H1 (cell line): ENCODE results near the gene RGL1. TPM values are rescaled to one million over a fixed set of nuclear protein-coding genes. Genes with fewer than 3 reads are reported as not detected.

Source experiments
- CTCF ChIA-PET: fragments of 300-600 bp; sonication (Branson Sonifier 250); formaldehyde crosslinking; loops from one replicate; lab custom pipeline; 2021; ENCODE audit not compliant: partially characterized antibody; lab: Charles Lee
- POLR2A ChIA-PET: fragments of 300-600 bp; sonication (Branson Sonifier 250); formaldehyde crosslinking; loops from one replicate; lab custom pipeline; 2021; ENCODE audit warnings: inconsistent platforms; ENCODE audit not compliant: partially characterized antibody; lab: Charles Lee
- DNase-seq, 2 experiments: peaks; one replicate each; pipeline versions ENCODE4 v3.0.0 to v3.0.0-alpha.2; 2010 to 2022; ENCODE audit warnings: low spot score in 2 of 2, low read depth in 1 of 2, mixed read lengths in 1 of 2
- FAIRE-seq: peaks from 2 replicates; lab custom pipeline; 2011; peaks lifted over from hg19 to GRCh38; lab: Jason Lieb, UNC
- H2AFZ ChIP-seq: 2 replicates; pipeline ENCODE4 v1.8.1; 2012; ENCODE audit warnings: low read length, inconsistent platforms
- H2AK5ac ChIP-seq: 2 replicates; pipeline ENCODE4 v1.6.1; 2013; ENCODE audit warnings: low read depth, low read length
- H2BK120ac ChIP-seq: replicated peaks from 2 replicates; pipeline ENCODE3; 2013; ENCODE audit warnings: low read depth, low read length, inconsistent platforms
- H2BK12ac ChIP-seq: 2 replicates; pipeline ENCODE4 v1.6.1; 2013; ENCODE audit warnings: low read depth, low read length
- H2BK15ac ChIP-seq: 2 replicates; pipeline ENCODE4 v1.6.1; 2013; ENCODE audit warnings: low read length
- H2BK20ac ChIP-seq: 2 replicates; pipeline ENCODE4 v1.6.1; 2013; ENCODE audit warnings: low read length
- H2BK5ac ChIP-seq: 2 replicates; pipeline ENCODE4 v1.6.1; 2013; ENCODE audit warnings: low read depth, low read length
- H3K14ac ChIP-seq: 2 replicates; pipeline ENCODE4 v1.6.1; 2013; ENCODE audit warnings: inconsistent platforms; ENCODE audit not compliant: insufficient read length
- H3K18ac ChIP-seq: 2 replicates; pipeline ENCODE4 v1.6.1; 2013; ENCODE audit warnings: low read length; ENCODE audit errors: extremely low read depth
- H3K23ac ChIP-seq: 2 replicates; pipeline ENCODE4 v1.6.1; 2013; ENCODE audit warnings: inconsistent platforms; ENCODE audit not compliant: insufficient read length
- H3K23me2 ChIP-seq: 2 replicates; pipeline ENCODE4 v1.6.1; 2013; ENCODE audit warnings: low read depth, low read length
- H3K27ac ChIP-seq: 2 replicates; pipeline ENCODE4 v1.6.1; 2011; ENCODE audit warnings: low read depth, low read length, inconsistent platforms
- H3K27me3 ChIP-seq, 4 experiments: replicated peaks in 1 of 4; 1 replicate in 1 of 4; 2 replicates in 3 of 4; pipeline versions ENCODE4 v1.6.1 to v1.8.1; 2011 to 2013; ENCODE audit warnings: low read length in 3 of 4, mild to moderate bottlenecking in 3 of 4, inconsistent platforms in 2 of 4, mixed read lengths in 2 of 4, moderate library complexity in 1 of 4; ENCODE audit not compliant: control insufficient read depth in 3 of 4, insufficient read depth in 3 of 4; ENCODE audit errors: extremely low read depth in 1 of 4
- H3K36me3 ChIP-seq, 4 experiments: 2 replicates each; pipeline versions ENCODE4 v1.6.1 to v1.8.1; 2011 to 2013; ENCODE audit warnings: mild to moderate bottlenecking in 4 of 4, low read length in 3 of 4, moderate library complexity in 2 of 4, control low read depth in 1 of 4, inconsistent platforms in 1 of 4; ENCODE audit not compliant: insufficient read depth in 4 of 4, control insufficient read depth in 2 of 4
- H3K4ac ChIP-seq: replicated peaks from 2 replicates; pipeline ENCODE3; 2013; ENCODE audit warnings: low read length, low read depth, mixed read lengths, inconsistent platforms; ENCODE audit not compliant: insufficient read length
- H3K4me1 ChIP-seq, 4 experiments: replicated peaks in 1 of 4; 1 replicate in 1 of 4; 2 replicates in 3 of 4; pipeline versions ENCODE4 v1.6.1 to v1.8.1; 2011 to 2013; ENCODE audit warnings: low read length in 3 of 4, inconsistent platforms in 2 of 4, mixed read lengths in 1 of 4; ENCODE audit not compliant: insufficient read depth in 4 of 4, control insufficient read depth in 3 of 4
- H3K4me2 ChIP-seq, 2 experiments: 2 replicates each; pipeline versions ENCODE4 v1.6.1 to v1.8.1; 2011 to 2013; ENCODE audit warnings: low read depth in 2 of 2, low read length in 2 of 2, control low read depth in 1 of 2, inconsistent platforms in 1 of 2, mild to moderate bottlenecking in 1 of 2; ENCODE audit not compliant: insufficient read depth in 1 of 2
- H3K4me3 ChIP-seq, 4 experiments: fragments of 200-600, 300-600 bp in 1 of 4; sonication (generic), shearing (Covaris generic), sonication (Bioruptor Twin) in 1 of 4; 2 replicates each; pipeline versions ENCODE4 v1.5.1 to v1.8.1; 2011 to 2016; ENCODE audit warnings: low read length in 4 of 4, low read depth in 3 of 4, control low read depth in 2 of 4, inconsistent platforms in 2 of 4, mild to moderate bottlenecking in 2 of 4, mixed read lengths in 1 of 4, moderate library complexity in 1 of 4; ENCODE audit not compliant: insufficient read depth in 2 of 4; ENCODE audit errors: extremely low read depth in 1 of 4
- H3K56ac ChIP-seq: replicated peaks from 2 replicates; pipeline ENCODE3; 2013; ENCODE audit warnings: low read depth, mild to moderate bottlenecking, mixed read lengths, low read length, inconsistent platforms; ENCODE audit not compliant: insufficient read length
- H3K79me1 ChIP-seq: 2 replicates; pipeline ENCODE4 v1.6.1; 2013; ENCODE audit warnings: low read depth, low read length, control low read depth
- H3K79me2 ChIP-seq, 2 experiments: 2 replicates each; pipeline versions ENCODE4 v1.6.1 to v1.8.1; 2012 to 2013; ENCODE audit warnings: low read length in 2 of 2, mild to moderate bottlenecking in 2 of 2, inconsistent platforms in 1 of 2; ENCODE audit not compliant: insufficient read depth in 2 of 2, control insufficient read depth in 1 of 2
- H3K9ac ChIP-seq, 4 experiments: replicated peaks in 1 of 4; 1 replicate in 1 of 4; 2 replicates in 3 of 4; pipeline versions ENCODE4 v1.6.1 to v1.8.1; 2011 to 2013; ENCODE audit warnings: low read depth in 3 of 4, low read length in 3 of 4, control low read depth in 2 of 4, mild to moderate bottlenecking in 2 of 4, moderate library complexity in 2 of 4, inconsistent platforms in 1 of 4; ENCODE audit errors: extremely low read depth in 1 of 4
- H3K9me3 ChIP-seq, 2 experiments: 2 replicates each; pipeline versions ENCODE4 v1.6.1 to v1.8.1; 2012 to 2013; ENCODE audit warnings: mild to moderate bottlenecking in 2 of 2, moderate library complexity in 2 of 2, control low read depth in 1 of 2, inconsistent platforms in 1 of 2, low read depth in 1 of 2, low read length in 1 of 2, mixed read lengths in 1 of 2; ENCODE audit not compliant: insufficient read depth in 2 of 2
- H4K20me1 ChIP-seq, 2 experiments: replicated peaks in 1 of 2; 2 replicates each; pipeline versions ENCODE3 to v1.8.1; 2011 to 2013; ENCODE audit warnings: inconsistent platforms in 2 of 2, low read length in 2 of 2, mild to moderate bottlenecking in 1 of 2; ENCODE audit not compliant: insufficient read depth in 2 of 2, control insufficient read depth in 1 of 2
- H4K5ac ChIP-seq: 2 replicates; pipeline ENCODE4 v1.6.1; 2013; ENCODE audit warnings: low read length, low read depth, mixed read lengths, inconsistent platforms; ENCODE audit not compliant: insufficient read length
- H4K8ac ChIP-seq: 2 replicates; pipeline ENCODE4 v1.8.0; 2013; ENCODE audit warnings: mild to moderate bottlenecking, moderate library complexity, low read length, inconsistent platforms; ENCODE audit not compliant: insufficient read depth; ENCODE audit errors: extremely low read depth
- H4K91ac ChIP-seq: replicated peaks from 2 replicates; pipeline ENCODE3; 2013; ENCODE audit warnings: low read length, mixed read lengths, inconsistent platforms; ENCODE audit not compliant: insufficient read length
- CTBP2 ChIP-seq: IDR thresholded peaks from 2 replicates; pipeline ENCODE4 v1.7.0; 2011; ENCODE audit warnings: borderline replicate concordance, mild to moderate bottlenecking, moderate library complexity, mixed read lengths, low read length; ENCODE audit not compliant: insufficient read depth, insufficient read length
- POU5F1 ChIP-seq: IDR thresholded peaks from 2 replicates; pipeline ENCODE4 v1.6.1; 2011; ENCODE audit warnings: low read depth, mild to moderate bottlenecking, low read length, moderate library complexity
- RXRA ChIP-seq: IDR thresholded peaks from 2 replicates; pipeline ENCODE4 v1.6.1; 2011; ENCODE audit warnings: low read depth, mild to moderate bottlenecking, low read length, moderate library complexity; ENCODE audit not compliant: insufficient read depth
- SP1 ChIP-seq: IDR thresholded peaks from 2 replicates; pipeline ENCODE4 v1.6.1; 2011; ENCODE audit warnings: low read depth, low read length
- WGBS, 2 experiments: shearing (Covaris generic) in 1 of 2; methylation state at CpG; one replicate each; pipeline versions ENCODE4 v1.1.6 to v1.1.7; 2013 to 2015; ENCODE audit warnings: low lambda C conversion rate in 2 of 2, mixed read lengths in 2 of 2, inconsistent platforms in 1 of 2, low coverage in 1 of 2, missing lambda C conversion rate in 1 of 2; ENCODE audit not compliant: insufficient replicate concordance in 2 of 2, insufficient coverage in 1 of 2, insufficient read length in 1 of 2; ENCODE audit errors: extremely low coverage in 1 of 2, missing lambda C conversion rate in 1 of 2; 5-methylcytosine and 5-hydroxymethylcytosine counted together
- polyA plus RNA-seq, 7 experiments: library from polyadenylated mRNA; depleted of rRNA in 3 of 7; stranded (reverse) in 5 of 7; unstranded in 2 of 7; fragments of >200 nt in 5 of 7; fragments of 200-250 nt in 2 of 7; gene quantifications; 1 replicate in 5 of 7; 2 replicates in 1 of 7; 4 replicates in 1 of 7; pipeline versions ENCODE4 v1.2.1 to v1.2.3, GENCODE V29; 2011 to 2013; ENCODE audit warnings: missing spikeins in 2 of 7, mixed read lengths in 2 of 7
- total RNA-seq: library from RNA; stranded (reverse); fragmentation: NEBNext Ultra II Directional; extraction: Animal tissue kit (Norgen Biotek cat#: 25700); gene quantifications from 2 replicates; pipeline ENCODE4 v1.2.1, GENCODE V29; 2021
- TF ChIP-seq, protein P1 (sequence below): IDR thresholded peaks from 2 replicates; pipeline ENCODE4 v1.6.1; 2012; ENCODE audit warnings: low read length, inconsistent platforms

RGL1 gene
- total and polyA plus RNA-seq, 2 of the 8 experiments (the other 6 are each of a cell fraction or from before 2014, with no cell fraction given) = 0.98 to 2.4 TPM

DNA sequence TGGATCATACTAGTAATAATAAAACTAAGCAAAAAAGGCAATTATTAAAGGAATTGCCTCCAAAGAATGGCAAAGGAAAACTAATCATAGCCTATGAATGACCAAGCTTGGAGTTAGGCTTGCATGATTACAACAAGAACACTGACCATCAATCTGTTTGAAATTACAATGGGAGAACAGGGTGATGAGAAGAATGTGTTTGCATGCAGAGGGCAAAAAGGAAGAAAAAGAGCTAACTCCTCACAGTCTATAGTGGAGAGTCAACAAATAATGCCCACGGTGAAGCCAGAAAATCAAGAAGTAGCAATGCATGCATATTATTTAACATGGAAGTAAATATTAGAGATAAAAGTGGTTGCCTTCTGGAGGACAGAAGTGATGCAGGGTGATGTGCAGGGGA lies 160.8 kb downstream of the RGL1 start:
- Histone ChIP-seq H3K4me3 (no peak overlapping the region), H3K9me3 (no peaks in the 10 kb centered on the region), H3K27me3 (no peaks in the 10 kb centered on the region), H3K23ac (no peak overlapping the region), H2AFZ (no peak overlapping the region), H3K36me3 (no peaks in the 10 kb centered on the region), H3K79me2 (no peaks in the 10 kb centered on the region), H4K20me1 (no peaks in the 10 kb centered on the region), H2BK120ac (no peak overlapping the region), H2BK15ac (no peak overlapping the region), H2BK12ac (no peak overlapping the region), H3K14ac (no peak overlapping the region), H3K18ac (no peak overlapping the region), H3K23me2 (no peaks in the 10 kb centered on the region), H4K5ac (no peak overlapping the region), H3K4ac (no peak overlapping the region), H4K8ac (no peak overlapping the region), H3K56ac (no peak overlapping the region), H3K4me1 (no peaks in the 10 kb centered on the region), H3K79me1 (no peaks in the 10 kb centered on the region), H3K9ac (no peak overlapping the region), H2BK20ac (no peak overlapping the region), H3K4me2 (no peak overlapping the region), H3K27ac (no peak overlapping the region), H2BK5ac (no peak overlapping the region), H4K91ac (no peak overlapping the region)
- CTCF ChIA-PET = interaction anchor here (1.2 to 1.3 kb wide), 2 partner anchors 43 to 50 kb away, joined by 3 read pairs; no protein-coding TSS in a partner anchor
- DNase-seq (no peak), FAIRE-seq (no peak)
- POLR2A ChIA-PET = interaction anchor here (1.6 kb wide), 1 partner anchor 86 kb away, joined by 4 read pairs; the partner anchor contains the start of gene TSEN15
- WGBS, 2 experiments = 91% methylated on average over 1 of the region's 1 CpG; no CpG with 5 or more reads in 1 of the 2 experiments
- TF ChIP-seq, protein P1, sequence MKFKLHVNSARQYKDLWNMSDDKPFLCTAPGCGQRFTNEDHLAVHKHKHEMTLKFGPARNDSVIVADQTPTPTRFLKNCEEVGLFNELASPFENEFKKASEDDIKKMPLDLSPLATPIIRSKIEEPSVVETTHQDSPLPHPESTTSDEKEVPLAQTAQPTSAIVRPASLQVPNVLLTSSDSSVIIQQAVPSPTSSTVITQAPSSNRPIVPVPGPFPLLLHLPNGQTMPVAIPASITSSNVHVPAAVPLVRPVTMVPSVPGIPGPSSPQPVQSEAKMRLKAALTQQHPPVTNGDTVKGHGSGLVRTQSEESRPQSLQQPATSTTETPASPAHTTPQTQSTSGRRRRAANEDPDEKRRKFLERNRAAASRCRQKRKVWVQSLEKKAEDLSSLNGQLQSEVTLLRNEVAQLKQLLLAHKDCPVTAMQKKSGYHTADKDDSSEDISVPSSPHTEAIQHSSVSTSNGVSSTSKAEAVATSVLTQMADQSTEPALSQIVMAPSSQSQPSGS = no peak
- TF ChIP-seq RXRA (no peak), POU5F1 (no peak), SP1 (no peak), CTBP2 (no peak)
- TF ChIP-seq, all 59 proteins: peak for 0
- no peak overlapping the region for H2AK5ac ChIP-seq
